ENCODE measurements around the gene BICC1. TPM values are rescaled to one million over a fixed set of nuclear protein-coding genes. Genes with fewer than 3 reads are reported as not detected.

Gene BICC1
- total RNA-seq, 4 donors from 2014 or later: 9.3 to 20.8 (median 12.5) TPM

- intact Hi-C loops (cut with DNase I): no loop called here
- Histone ChIP-seq H3K9me3 (no peaks in the 10 kb centered on the region), H3K27me3 (no peaks in the 10 kb centered on the region), H3K4me3 (replicated peaks in 1 of 3) (no peak overlapping the region), H3K36me3 (no peaks in the 10 kb centered on the region), H3K27ac (no peak overlapping the region), H3K4me1 (no peaks in the 10 kb centered on the region)
- TF ChIP-seq CTCF (IDR thresholded peaks at IDR 0.05) (no peak), POLR2A (IDR thresholded peaks at IDR 0.05) (no peak)
- no peak for DNase-seq
- WGBS, 2 donors: 70 to 88% methylated on average over 2 of the region's 2 CpGs
These were observed 178.9 kb downstream of the BICC1 start for GRCh38 chr10:58691528-58691927.

GRCh38 chr10:58693919-58694318, 181.2 kb downstream of the BICC1 start:
- Histone ChIP-seq H3K27me3 (no peaks in the 10 kb centered on the region), H3K4me3 (replicated peaks in 1 of 3) (no peak overlapping the region), H3K9me3 (no peaks in the 10 kb centered on the region), H3K27ac (no peak overlapping the region), H3K36me3 (no peaks in the 10 kb centered on the region), H3K4me1 (no peaks in the 10 kb centered on the region)
- 85 to 88% methylated on average over 2 of the region's 2 CpGs for WGBS, 2 donors
- intact Hi-C loops (cut with DNase I): no loop called here
- DNase-seq: no peak
- no peak for TF ChIP-seq CTCF (IDR thresholded peaks at IDR 0.05)
- TF ChIP-seq POLR2A (IDR thresholded peaks at IDR 0.05): no peak

GRCh38 chr10:58695022-58695421, 182.3 kb downstream of the BICC1 start:
- Histone ChIP-seq H3K27ac (no peak overlapping the region), H3K4me1 (no peaks in the 10 kb centered on the region), H3K4me3 (replicated peaks in 1 of 3) (no peak overlapping the region), H3K9me3 (no peaks in the 10 kb centered on the region), H3K36me3 (no peaks in the 10 kb centered on the region), H3K27me3 (no peaks in the 10 kb centered on the region)
- no peak for DNase-seq
- no peak for TF ChIP-seq CTCF (IDR thresholded peaks at IDR 0.05)
- no peak for TF ChIP-seq POLR2A (IDR thresholded peaks at IDR 0.05)
- intact Hi-C loops (cut with DNase I): no loop called here
- 62 to 67% methylated on average over 5 of the region's 5 CpGs for WGBS, 2 donors

- WGBS, 2 donors: 59% methylated on average over 4 of the region's 4 CpGs
- Histone ChIP-seq H3K4me3 (replicated peaks in 1 of 3) (no peak overlapping the region), H3K27ac (no peak overlapping the region), H3K4me1 (no peaks in the 10 kb centered on the region), H3K36me3 (no peaks in the 10 kb centered on the region), H3K9me3 (no peaks in the 10 kb centered on the region), H3K27me3 (no peaks in the 10 kb centered on the region)
- intact Hi-C loops (cut with DNase I): no loop called here
- no peak for DNase-seq
- TF ChIP-seq CTCF (IDR thresholded peaks at IDR 0.05) (no peak), POLR2A (IDR thresholded peaks at IDR 0.05) (no peak)
These were observed 184.1 kb downstream of the BICC1 start for GRCh38 chr10:58696736-58697135.

- Histone ChIP-seq H3K27ac (no peak overlapping the region), H3K36me3 (no peaks in the 10 kb centered on the region), H3K9me3 (no peaks in the 10 kb centered on the region), H3K27me3 (no peaks in the 10 kb centered on the region), H3K4me3 (replicated peaks in 1 of 3) (no peak overlapping the region), H3K4me1 (no peaks in the 10 kb centered on the region)
- intact Hi-C loops (cut with DNase I): no loop called here
- DNase-seq: no peak
- WGBS, 2 donors: 82 to 84% methylated on average over 3 of the region's 3 CpGs
- no peak for TF ChIP-seq CTCF (IDR thresholded peaks at IDR 0.05)
- no peak for TF ChIP-seq POLR2A (IDR thresholded peaks at IDR 0.05)
These were observed 185.0 kb downstream of the BICC1 start for GRCh38 chr10:58697691-58698090.

All from thyroid gland (tissue), 4 donors.